Measurements from ENCODE around the gene MYG1.

MYG1 gene

GRCh38 chr12:53251477-53252348 lies 47.8 kb upstream of the MYG1 start (continued):
- peak; percentile 85 for TF ChIP-seq ZIC2 (tag by site-specific recombination; IDR thresholded peaks at IDR 0.05)
- TF ChIP-seq, protein P1, sequence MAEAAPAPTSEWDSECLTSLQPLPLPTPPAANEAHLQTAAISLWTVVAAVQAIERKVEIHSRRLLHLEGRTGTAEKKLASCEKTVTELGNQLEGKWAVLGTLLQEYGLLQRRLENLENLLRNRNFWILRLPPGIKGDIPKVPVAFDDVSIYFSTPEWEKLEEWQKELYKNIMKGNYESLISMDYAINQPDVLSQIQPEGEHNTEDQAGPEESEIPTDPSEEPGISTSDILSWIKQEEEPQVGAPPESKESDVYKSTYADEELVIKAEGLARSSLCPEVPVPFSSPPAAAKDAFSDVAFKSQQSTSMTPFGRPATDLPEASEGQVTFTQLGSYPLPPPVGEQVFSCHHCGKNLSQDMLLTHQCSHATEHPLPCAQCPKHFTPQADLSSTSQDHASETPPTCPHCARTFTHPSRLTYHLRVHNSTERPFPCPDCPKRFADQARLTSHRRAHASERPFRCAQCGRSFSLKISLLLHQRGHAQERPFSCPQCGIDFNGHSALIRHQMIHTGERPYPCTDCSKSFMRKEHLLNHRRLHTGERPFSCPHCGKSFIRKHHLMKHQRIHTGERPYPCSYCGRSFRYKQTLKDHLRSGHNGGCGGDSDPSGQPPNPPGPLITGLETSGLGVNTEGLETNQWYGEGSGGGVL (tag by site-specific recombination; IDR thresholded peaks at IDR 0.05), result peak; percentile 62
- peak; percentile 68; the same call in 1 of the 2 replicates for TF ChIP-seq ZSCAN5A (tag by site-specific recombination; IDR thresholded peaks at IDR 0.05)
- TF ChIP-seq ZNF677 (tag by site-specific recombination; IDR thresholded peaks at IDR 0.05), result no peak
- TF ChIP-seq SP7 (tag by site-specific recombination; IDR thresholded peaks at IDR 0.05), result peak; percentile 73; the same call in 1 of the 2 replicates
- TF ChIP-seq, protein P2, sequence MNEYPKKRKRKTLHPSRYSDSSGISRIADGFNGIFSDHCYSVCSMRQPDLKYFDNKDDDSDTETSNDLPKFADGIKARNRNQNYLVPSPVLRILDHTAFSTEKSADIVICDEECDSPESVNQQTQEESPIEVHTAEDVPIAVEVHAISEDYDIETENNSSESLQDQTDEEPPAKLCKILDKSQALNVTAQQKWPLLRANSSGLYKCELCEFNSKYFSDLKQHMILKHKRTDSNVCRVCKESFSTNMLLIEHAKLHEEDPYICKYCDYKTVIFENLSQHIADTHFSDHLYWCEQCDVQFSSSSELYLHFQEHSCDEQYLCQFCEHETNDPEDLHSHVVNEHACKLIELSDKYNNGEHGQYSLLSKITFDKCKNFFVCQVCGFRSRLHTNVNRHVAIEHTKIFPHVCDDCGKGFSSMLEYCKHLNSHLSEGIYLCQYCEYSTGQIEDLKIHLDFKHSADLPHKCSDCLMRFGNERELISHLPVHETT (tag by site-specific recombination; IDR thresholded peaks at IDR 0.05), result 0 out of 2 replicates have a peak, but pooled peaks have one; percentile 59
- TF ChIP-seq OSR2 (tag by site-specific recombination; IDR thresholded peaks at IDR 0.05), result no peak; the same call in 1 of the 2 replicates
- TF ChIP-seq ZNF19 (tag by site-specific recombination; IDR thresholded peaks at IDR 0.05; ENCODE audit: low read depth), result no peak
- 0 out of 2 replicates have a peak, but pooled peaks have one; percentile 41 for TF ChIP-seq ZNF843 (tag by site-specific recombination; IDR thresholded peaks at IDR 0.05)
- TF ChIP-seq WT1 (tag by site-specific recombination; IDR thresholded peaks at IDR 0.05), result 0 out of 2 replicates have a peak, but pooled peaks have one; percentile 21
- peak; percentile 42; the same call in 1 of the 2 replicates for TF ChIP-seq PRDM10 (tag by site-specific recombination; IDR thresholded peaks at IDR 0.05)
- peak; percentile 51; the same call in 1 of the 2 replicates for TF ChIP-seq GLIS2 (tag by site-specific recombination; IDR thresholded peaks at IDR 0.05)
- TF ChIP-seq, protein P3, sequence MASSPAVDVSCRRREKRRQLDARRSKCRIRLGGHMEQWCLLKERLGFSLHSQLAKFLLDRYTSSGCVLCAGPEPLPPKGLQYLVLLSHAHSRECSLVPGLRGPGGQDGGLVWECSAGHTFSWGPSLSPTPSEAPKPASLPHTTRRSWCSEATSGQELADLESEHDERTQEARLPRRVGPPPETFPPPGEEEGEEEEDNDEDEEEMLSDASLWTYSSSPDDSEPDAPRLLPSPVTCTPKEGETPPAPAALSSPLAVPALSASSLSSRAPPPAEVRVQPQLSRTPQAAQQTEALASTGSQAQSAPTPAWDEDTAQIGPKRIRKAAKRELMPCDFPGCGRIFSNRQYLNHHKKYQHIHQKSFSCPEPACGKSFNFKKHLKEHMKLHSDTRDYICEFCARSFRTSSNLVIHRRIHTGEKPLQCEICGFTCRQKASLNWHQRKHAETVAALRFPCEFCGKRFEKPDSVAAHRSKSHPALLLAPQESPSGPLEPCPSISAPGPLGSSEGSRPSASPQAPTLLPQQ (tag by site-specific recombination; IDR thresholded peaks at IDR 0.05), result peak; percentile 52; the same call in 1 of the 2 replicates
- TF ChIP-seq KLF16 (tag by site-specific recombination; IDR thresholded peaks at IDR 0.05), result peak; percentile 89

Measured in HEK293 (cell line).